Measurements from ENCODE around the gene POGK.
A peak's percentile ranks its signal among the peaks of the same experiment; 100 is the strongest.

POGK gene

GRCh38 chr1:166902279-166902678, 63.0 kb downstream of the POGK start:
- peak; percentile 33 for DNase-seq (ENCODE audit: low read depth)
- no peak overlapping the region for H3K4me3 ChIP-seq (ENCODE audit: low read length)
- TF ChIP-seq CTCF (conservative IDR thresholded peaks at IDR 0.05; ENCODE audit: low read length), result no peak

- no peak for DNase-seq (ENCODE audit: low read depth)
- no peak overlapping the region for H3K4me3 ChIP-seq (ENCODE audit: low read length)
- TF ChIP-seq CTCF (conservative IDR thresholded peaks at IDR 0.05; ENCODE audit: low read length), result no peak
These were observed 64.0 kb downstream of the POGK start for GRCh38 chr1:166903232-166903631.

- TF ChIP-seq CTCF (conservative IDR thresholded peaks at IDR 0.05; ENCODE audit: low read length), result no peak
- no peak overlapping the region for H3K4me3 ChIP-seq (ENCODE audit: low read length)
- peak; percentile 71 for DNase-seq (ENCODE audit: low read depth)
These were observed 65.9 kb downstream of the POGK start for GRCh38 chr1:166905136-166905535.

- no peak for TF ChIP-seq CTCF (conservative IDR thresholded peaks at IDR 0.05; ENCODE audit: low read length)
- peak; percentile 82 for DNase-seq (ENCODE audit: low read depth)
- no peak overlapping the region for H3K4me3 ChIP-seq (ENCODE audit: low read length)
These were observed 66.6 kb downstream of the POGK start for GRCh38 chr1:166905900-166906299.
